Neural progenitor cell (in vitro differentiated cells): ENCODE data around the gene FBXL13. TPM values are rescaled to one million over a fixed set of nuclear protein-coding genes. Genes with fewer than 3 reads are reported as not detected.
A peak's percentile ranks its signal among the peaks of the same experiment; 100 is the strongest.
"Not testable (repeated sequence)": the region's sequence is repeated elsewhere in the genome, so short reads cannot be mapped to it uniquely, and the experiment has no call there.

ENCODE experiments used
- DNase-seq: peaks from one replicate; pipeline ENCODE4 v3.0.0-alpha.2; 2016; ENCODE audit warnings: low spot score
- H2AFZ ChIP-seq: fragments of 200-600 bp; sonication (generic); replicated peaks from 2 replicates; pipeline ENCODE4 v1.6.1; 2016; ENCODE audit warnings: antibody characterized with exemption
- H3F3A ChIP-seq: fragments of 200-600 bp; sonication (generic); 2 replicates; pipeline ENCODE4 v1.6.1; 2016; ENCODE audit warnings: antibody characterized with exemption, low read depth
- H3K27ac ChIP-seq: fragments of 200-600 bp; sonication (generic); 2 replicates; pipeline ENCODE4 v1.5.1; 2016; ENCODE audit warnings: mild to moderate bottlenecking
- H3K27me3 ChIP-seq: fragments of 200-600 bp; sonication (generic); 2 replicates; pipeline ENCODE4 v1.6.1; 2016; ENCODE audit warnings: mild to moderate bottlenecking, moderate library complexity
- H3K36me3 ChIP-seq: fragments of 200-600 bp; sonication (generic); 2 replicates; pipeline ENCODE4 v1.5.1; 2016
- H3K4me1 ChIP-seq: fragments of 200-600 bp; sonication (generic); 2 replicates; pipeline ENCODE4 v1.6.1; 2016; ENCODE audit warnings: mixed run types
- H3K4me2 ChIP-seq: fragments of 200-600 bp; sonication (generic); 2 replicates; pipeline ENCODE4 v1.6.1; 2016
- H3K4me3 ChIP-seq: fragments of 200-600 bp; sonication (generic); 2 replicates; pipeline ENCODE4 v1.5.1; 2016
- H3K79me2 ChIP-seq: fragments of 200-600 bp; sonication (generic); 2 replicates; pipeline ENCODE4 v1.6.1; 2016; ENCODE audit warnings: low read depth
- H3K9ac ChIP-seq: fragments of 200-600 bp; sonication (generic); 2 replicates; pipeline ENCODE4 v1.6.1; 2016
- H3K9me3 ChIP-seq: fragments of 200-600 bp; sonication (generic); 2 replicates; pipeline ENCODE4 v1.5.1; 2016; ENCODE audit warnings: low read depth
- H4K20me1 ChIP-seq: fragments of 200-600 bp; sonication (generic); 2 replicates; pipeline ENCODE4 v1.6.1; 2016; ENCODE audit warnings: low read depth
- H3K27ac Mint-ChIP-seq: 3 replicates; pipeline ENCODE4 v1.8.0; 2021; ENCODE audit warnings: mixed read lengths
- H3K27me3 Mint-ChIP-seq: 2 replicates; pipeline ENCODE4 v1.8.0; 2022; ENCODE audit warnings: low read depth, mild to moderate bottlenecking, inconsistent platforms, moderate library complexity, mixed read lengths; ENCODE audit not compliant: insufficient read depth
- H3K36me3 Mint-ChIP-seq: 3 replicates; pipeline ENCODE4 v1.8.0; 2021; ENCODE audit warnings: mixed read lengths
- H3K4me1 Mint-ChIP-seq: 3 replicates; pipeline ENCODE4 v1.8.0; 2021; ENCODE audit warnings: mixed read lengths
- H3K4me3 Mint-ChIP-seq: 3 replicates; pipeline ENCODE4 v1.8.0; 2021; ENCODE audit warnings: mild to moderate bottlenecking, moderate library complexity, mixed read lengths
- H3K9me3 Mint-ChIP-seq: 3 replicates; pipeline ENCODE4 v1.8.0; 2020; ENCODE audit warnings: mixed read lengths
- CTCF ChIP-seq: fragments of 200-600 bp; sonication (generic); IDR thresholded peaks from 2 replicates; pipeline ENCODE4 v1.5.1; 2017; ENCODE audit warnings: antibody characterized with exemption, mild to moderate bottlenecking
- EZH2 ChIP-seq: fragments of 200-600 bp; sonication (generic); IDR thresholded peaks from 2 replicates; pipeline ENCODE4 v1.6.1; 2017; ENCODE audit warnings: antibody characterized with exemption, mild to moderate bottlenecking, moderate library complexity
- EZH2phosphoT487 ChIP-seq: fragments of 200-600 bp; sonication (generic); IDR thresholded peaks from 2 replicates; pipeline ENCODE4 v1.6.1; 2017; ENCODE audit warnings: antibody characterized with exemption
- total RNA-seq: library from RNA; depleted of rRNA; stranded (reverse); fragments of >200 nt; gene quantifications from 2 replicates; pipeline ENCODE4 v1.2.3, GENCODE V29; 2015; ENCODE audit warnings: low replicate concordance

FBXL13 gene
- total RNA-seq, 1 donor from 2014 or later = 8.2 TPM

GRCh38 chr7:102974366-102975236, 100.0 kb downstream of the FBXL13 start:
- Mint-ChIP-seq H3K36me3 (peaks cover 2% of the 10 kb centered on the region), H3K4me3 (no peak overlapping the region), H3K27me3 (no peaks in the 10 kb centered on the region), H3K4me1 (no peaks in the 10 kb centered on the region), H3K9me3 (no peaks in the 10 kb centered on the region), H3K27ac (no peak overlapping the region)
- Histone ChIP-seq H3K4me1 (no peaks in the 10 kb centered on the region), H3K9ac (no peak overlapping the region), H3F3A (no peaks in the 10 kb centered on the region), H3K4me2 (no peak overlapping the region), H3K36me3 (no peaks in the 10 kb centered on the region), H3K27me3 (no peaks in the 10 kb centered on the region), H2AFZ (no peak overlapping the region), H3K79me2 (no peaks in the 10 kb centered on the region), H3K27ac (no peak overlapping the region), H3K9me3 (no peaks in the 10 kb centered on the region), H4K20me1 (no peaks in the 10 kb centered on the region), H3K4me3 (no peak overlapping the region)
- DNase-seq = no peak
- TF ChIP-seq EZH2phosphoT487 (no peak), CTCF (peak; percentile 14), EZH2 (no peak)

GRCh38 chr7:102973096-102973802, 101.3 kb downstream of the FBXL13 start:
- no peaks in the 10 kb centered on the region for H3K79me2 ChIP-seq
- Mint-ChIP-seq H3K27me3 (no peaks in the 10 kb centered on the region), H3K9me3 (no peaks in the 10 kb centered on the region), H3K4me3 (no peak overlapping the region), H3K36me3 (peaks cover 2% of the 10 kb centered on the region), H3K27ac (no peak overlapping the region), H3K4me1 (no peaks in the 10 kb centered on the region)
- H3K4me3 ChIP-seq = no peak overlapping the region
- no peak overlapping the region for H3K9ac ChIP-seq
- H3K4me2 ChIP-seq = no peak overlapping the region
- H3K4me1 ChIP-seq = no peaks in the 10 kb centered on the region
- H3K27me3 ChIP-seq = no peaks in the 10 kb centered on the region
- no peaks in the 10 kb centered on the region for H4K20me1 ChIP-seq
- no peak for TF ChIP-seq EZH2phosphoT487
- TF ChIP-seq EZH2 = no peak
- DNase-seq = no peak
- H3F3A ChIP-seq = no peaks in the 10 kb centered on the region
- H3K9me3 ChIP-seq = no peaks in the 10 kb centered on the region
- no peak overlapping the region for H3K27ac ChIP-seq
- H2AFZ ChIP-seq = peak overlapping the region; percentile 54
- H3K36me3 ChIP-seq = no peaks in the 10 kb centered on the region

- Mint-ChIP-seq H3K36me3 (no peaks in the 10 kb centered on the region), H3K27ac (no peak overlapping the region), H3K27me3 (peaks cover 2% of the 10 kb centered on the region), H3K9me3 (no peaks in the 10 kb centered on the region), H3K4me3 (no peak overlapping the region), H3K4me1 (no peaks in the 10 kb centered on the region)
- Histone ChIP-seq H3K27me3 (no peaks in the 10 kb centered on the region), H3K79me2 (no peaks in the 10 kb centered on the region), H3K4me2 (no peak overlapping the region), H3K36me3 (no peaks in the 10 kb centered on the region), H2AFZ (no peak overlapping the region), H3K4me1 (no peaks in the 10 kb centered on the region), H3K9ac (no peak overlapping the region), H3K4me3 (no peak overlapping the region), H3F3A (no peaks in the 10 kb centered on the region), H4K20me1 (no peaks in the 10 kb centered on the region), H3K27ac (no peak overlapping the region), H3K9me3 (no peaks in the 10 kb centered on the region)
- TF ChIP-seq CTCF (no peak), EZH2phosphoT487 (no peak), EZH2 (no peak)
- DNase-seq = no peak
Measured at GRCh38 chr7:102967798-102968197, 106.8 kb downstream of the FBXL13 start.

- Histone ChIP-seq H3K9ac (no peak overlapping the region), H3K9me3 (no peaks in the 10 kb centered on the region), H3K4me3 (no peak overlapping the region), H2AFZ (no peak overlapping the region), H3F3A (no peaks in the 10 kb centered on the region), H3K36me3 (no peaks in the 10 kb centered on the region), H3K79me2 (no peaks in the 10 kb centered on the region), H3K4me2 (no peak overlapping the region), H4K20me1 (no peaks in the 10 kb centered on the region), H3K27me3 (no peaks in the 10 kb centered on the region), H3K4me1 (no peaks in the 10 kb centered on the region), H3K27ac (no peak overlapping the region)
- Mint-ChIP-seq H3K4me3 (no peak overlapping the region), H3K27ac (no peak overlapping the region), H3K36me3 (no peaks in the 10 kb centered on the region), H3K27me3 (peaks cover 2% of the 10 kb centered on the region), H3K9me3 (no peaks in the 10 kb centered on the region), H3K4me1 (no peaks in the 10 kb centered on the region)
- DNase-seq = no peak
- TF ChIP-seq EZH2phosphoT487 = no peak
Measured at GRCh38 chr7:102966465-102966864, 108.1 kb downstream of the FBXL13 start.

GRCh38 chr7:102961993-102962392, 112.6 kb downstream of the FBXL13 start:
- H3K79me2 ChIP-seq, H3K9me3 Mint-ChIP-seq, H4K20me1 ChIP-seq, H3K9ac ChIP-seq, H3K4me3 Mint-ChIP-seq, H3K27me3 ChIP-seq, H2AFZ ChIP-seq, H3K4me1 ChIP-seq, H3K36me3 ChIP-seq, H3K9me3 ChIP-seq, H3K27ac Mint-ChIP-seq, H3K36me3 Mint-ChIP-seq, H3K27ac ChIP-seq, H3F3A ChIP-seq, H3K4me1 Mint-ChIP-seq, H3K27me3 Mint-ChIP-seq, H3K4me2 ChIP-seq, H3K4me3 ChIP-seq, DNase-seq: not testable (repeated sequence)

- not testable (repeated sequence) for H3K4me1 Mint-ChIP-seq
Measured at GRCh38 chr7:102958004-102958403, 116.6 kb downstream of the FBXL13 start.

More at GRCh38 chr7:102958004-102958403, 116.6 kb downstream of the FBXL13 start:
- H3K4me3 ChIP-seq, H2AFZ ChIP-seq, H3K36me3 ChIP-seq, H3K4me2 ChIP-seq, H3K9ac ChIP-seq, H3K27ac ChIP-seq, H3K27me3 ChIP-seq, H3K79me2 ChIP-seq, H3K9me3 ChIP-seq, H3F3A ChIP-seq, H3K27ac Mint-ChIP-seq, DNase-seq, H3K36me3 Mint-ChIP-seq, H3K27me3 Mint-ChIP-seq, H4K20me1 ChIP-seq, H3K4me3 Mint-ChIP-seq, H3K4me1 ChIP-seq: not testable (repeated sequence)
- peaks cover 20% of the 10 kb centered on the region for H3K9me3 Mint-ChIP-seq
